HT-29 (cell line): Measurements from ENCODE around the gene CD70. TPM values are rescaled to one million over a fixed set of nuclear protein-coding genes. Genes with fewer than 3 reads are reported as not detected.
A peak's percentile ranks its signal among the peaks of the same experiment; 100 is the strongest.
"Not testable (repeated sequence)": the region's sequence is repeated elsewhere in the genome, so short reads cannot be mapped to it uniquely, and the experiment has no call there.

Experiments used
- DNase-seq: peaks from one replicate; pipeline ENCODE4 v3.0.0-alpha.2; 2015; ENCODE audit warnings: low spot score
- total RNA-seq: library from RNA; depleted of rRNA; stranded (reverse); fragments of >200 nt; shearing (Covaris generic); gene quantifications from 2 replicates; pipeline ENCODE4 v1.2.3, GENCODE V29; 2014

CD70 gene
- total RNA-seq, 1 experiment from 2014 or later = not detected

DNA sequence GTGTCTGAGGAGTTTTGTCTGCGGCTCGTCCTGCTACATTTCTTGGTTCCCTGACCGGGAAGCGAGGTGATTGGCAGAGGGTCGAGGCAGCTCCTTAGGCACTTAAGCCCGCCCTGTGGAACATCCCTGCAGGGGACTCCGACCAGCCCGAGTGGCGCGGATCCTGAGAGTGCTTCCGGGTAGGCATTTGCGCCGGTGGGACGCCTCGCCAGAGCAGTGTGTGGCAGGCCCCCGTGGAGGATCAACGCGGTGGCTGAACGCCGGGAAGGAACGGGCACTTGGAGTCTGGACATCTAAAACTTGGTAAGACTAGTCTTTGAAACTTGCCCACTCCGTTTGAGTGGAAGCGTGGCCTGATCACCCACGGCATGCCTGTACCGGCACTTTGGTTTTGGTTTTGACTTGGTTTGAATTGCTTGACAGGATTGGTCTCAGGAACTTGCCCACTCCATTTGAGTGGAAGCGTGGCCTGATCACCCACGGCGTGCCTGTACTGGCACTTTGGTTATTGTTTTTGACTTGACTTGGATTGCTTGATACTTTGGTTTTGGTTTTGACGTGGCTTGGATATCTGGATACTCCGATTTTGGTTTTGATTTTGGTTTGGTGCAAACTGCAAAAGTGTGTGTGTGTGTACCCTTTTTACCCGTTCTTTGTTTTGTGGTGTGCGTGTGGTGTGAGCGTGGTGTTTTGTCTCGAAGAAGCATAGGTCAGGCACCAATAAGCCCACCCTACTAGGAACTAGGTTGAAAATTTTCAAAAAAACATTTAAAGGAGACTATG lies 6.7 kb upstream of the CD70 start:
- not testable (repeated sequence) for DNase-seq

DNA sequence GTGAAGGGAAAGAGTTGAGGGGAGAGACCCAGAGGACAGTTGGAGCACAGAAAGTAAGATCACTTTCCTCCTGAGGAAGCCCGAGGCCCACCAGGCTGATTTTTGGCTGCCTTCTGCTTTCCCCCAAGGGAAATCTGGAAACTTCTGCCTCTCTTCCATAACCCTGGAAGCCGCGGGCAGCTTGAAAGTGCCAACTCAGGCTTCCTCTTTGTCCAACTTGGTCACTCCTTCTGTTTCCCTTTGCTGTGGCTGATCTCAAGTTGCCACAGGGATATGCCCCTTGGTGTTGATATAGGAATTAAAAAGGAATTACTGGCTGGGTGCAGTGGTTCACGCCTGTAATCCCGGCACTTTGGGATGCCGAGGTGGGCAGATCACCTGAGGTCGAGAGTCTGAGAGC lies 5.7 kb upstream of the CD70 start:
- DNase-seq = no peak

DNA sequence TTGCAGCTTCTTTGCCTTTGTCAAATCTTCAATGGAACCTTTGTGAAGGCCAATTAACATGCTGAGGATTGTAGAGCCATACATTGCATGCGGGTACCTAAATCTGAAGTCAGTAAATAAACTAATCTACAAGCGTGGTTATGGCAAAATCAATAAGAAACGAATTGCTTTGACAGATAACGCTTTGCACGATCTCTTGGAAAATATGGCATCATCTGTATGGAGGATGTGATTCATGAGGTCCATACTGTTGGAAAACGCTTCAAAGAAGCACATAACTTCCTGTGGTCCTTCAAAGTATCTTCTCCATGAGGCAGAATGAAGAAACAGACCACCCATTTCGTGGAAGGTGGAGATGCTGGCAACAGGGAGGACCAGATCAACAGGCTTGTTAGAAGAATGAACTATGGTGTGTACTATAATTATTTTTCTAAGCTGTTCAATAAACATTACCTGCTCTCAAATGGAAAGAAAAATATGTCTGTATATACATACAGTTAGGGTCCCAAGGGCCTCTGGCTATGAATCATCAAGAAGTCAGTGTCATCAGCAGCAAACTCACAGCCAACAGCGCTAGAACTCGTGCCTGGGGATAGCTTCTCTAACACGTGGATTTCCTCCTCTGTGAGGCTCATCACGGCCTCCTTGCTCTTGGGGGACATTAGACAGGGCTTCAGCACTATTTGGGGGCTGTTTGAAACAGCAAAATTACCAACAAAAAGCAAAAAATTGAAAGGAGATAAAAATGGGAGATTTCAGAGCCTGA lies 2.9 kb upstream of the CD70 start:
- DNase-seq = no peak

DNA sequence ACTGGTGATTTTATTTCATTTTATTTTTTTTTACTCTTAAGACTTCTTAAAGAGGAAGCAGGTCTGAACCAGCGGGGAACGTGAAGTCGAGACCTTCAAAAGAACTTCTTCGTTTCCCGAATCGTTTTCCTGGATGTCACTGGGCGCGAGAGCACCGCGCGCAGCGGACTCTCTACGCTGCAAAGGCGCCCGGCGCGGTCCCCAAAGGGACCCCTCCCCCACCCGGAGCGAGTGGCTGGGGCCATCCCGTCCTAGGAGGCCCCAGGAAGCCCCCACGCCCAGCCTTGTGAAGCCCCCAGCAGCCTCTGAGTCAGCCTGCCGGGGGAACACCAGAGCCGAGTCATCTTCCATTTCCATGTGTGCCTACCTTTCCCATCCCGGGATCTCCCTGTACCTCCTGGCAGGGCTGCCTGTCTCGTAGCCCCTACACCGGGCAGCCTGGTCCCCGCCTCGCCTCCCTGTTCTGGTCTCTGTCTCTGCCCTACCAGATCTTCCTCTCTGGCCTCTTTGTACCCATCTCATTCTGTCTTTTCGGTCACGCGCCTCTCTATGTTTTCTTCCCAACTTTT lies 608 bp downstream of the CD70 start:
- DNase-seq = no peak

DNA sequence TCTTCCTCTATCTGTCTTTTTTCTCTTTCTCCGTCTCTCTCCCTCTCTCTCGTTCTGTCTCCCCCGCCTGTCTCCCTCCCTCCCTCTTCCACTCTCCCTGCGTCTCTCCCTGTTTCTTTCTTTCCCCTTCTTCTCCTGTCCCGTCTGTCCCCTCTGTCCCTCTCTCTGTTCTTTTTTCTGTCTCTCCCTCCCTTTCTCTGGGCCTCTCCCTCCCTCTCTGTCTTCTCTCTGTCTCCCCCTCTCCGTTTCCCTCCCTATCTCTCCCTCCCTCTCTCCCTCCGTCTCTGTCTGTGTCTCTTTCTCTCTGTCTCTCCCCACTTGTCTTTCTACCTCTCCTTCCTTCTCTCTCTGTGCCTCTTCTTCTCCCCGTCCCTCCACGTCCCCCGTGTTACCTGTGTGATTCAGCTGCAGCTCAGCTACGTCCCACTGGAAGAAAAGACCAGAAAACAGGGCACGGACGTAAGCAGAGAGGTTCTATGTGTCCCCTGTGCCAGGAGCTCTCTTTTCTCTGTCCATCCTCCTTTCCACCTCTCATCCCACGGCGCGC lies 1.2 kb downstream of the CD70 start:
- no peak for DNase-seq

DNA sequence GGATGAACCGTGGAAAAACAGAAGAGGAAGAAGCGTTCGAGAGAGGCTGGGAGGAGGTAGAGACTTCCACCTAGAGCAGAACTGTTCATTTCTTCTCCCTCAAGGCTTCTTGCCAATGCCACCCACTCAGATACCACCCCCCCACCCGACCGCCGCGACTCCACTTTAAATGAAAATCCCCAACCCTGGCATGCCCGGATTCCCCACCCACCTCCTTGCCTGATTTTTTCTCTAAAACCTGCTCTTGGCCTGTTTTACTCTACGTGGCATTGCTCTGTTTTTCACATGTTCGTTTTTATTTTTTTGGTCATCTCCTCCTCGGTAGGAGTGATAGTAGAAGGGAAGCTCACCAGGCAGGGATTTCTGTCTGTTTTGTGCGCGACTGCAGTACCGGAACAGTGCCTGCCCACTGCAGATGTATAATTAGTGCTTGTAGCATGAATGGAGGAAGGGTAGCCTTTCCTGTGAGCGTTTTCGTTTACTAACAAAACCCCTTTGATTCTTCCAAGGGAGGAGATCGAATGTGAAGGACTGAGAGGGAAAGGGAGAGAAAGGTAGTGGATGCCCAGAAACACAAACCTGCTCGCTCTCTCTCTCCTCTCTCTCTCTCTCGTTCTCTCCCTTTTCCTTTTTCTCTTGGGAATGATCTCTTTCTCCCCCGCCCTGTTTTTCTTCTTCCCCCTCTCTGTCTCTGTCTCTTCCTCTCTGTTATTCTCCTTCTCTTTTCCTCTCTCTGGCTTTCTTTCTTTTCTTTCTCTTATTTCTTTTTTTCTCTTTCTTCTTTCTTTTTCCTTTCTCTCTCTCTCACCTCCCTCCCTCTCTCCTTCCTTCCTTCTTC lies 2.2 kb downstream of the CD70 start:
- no peak for DNase-seq

DNA sequence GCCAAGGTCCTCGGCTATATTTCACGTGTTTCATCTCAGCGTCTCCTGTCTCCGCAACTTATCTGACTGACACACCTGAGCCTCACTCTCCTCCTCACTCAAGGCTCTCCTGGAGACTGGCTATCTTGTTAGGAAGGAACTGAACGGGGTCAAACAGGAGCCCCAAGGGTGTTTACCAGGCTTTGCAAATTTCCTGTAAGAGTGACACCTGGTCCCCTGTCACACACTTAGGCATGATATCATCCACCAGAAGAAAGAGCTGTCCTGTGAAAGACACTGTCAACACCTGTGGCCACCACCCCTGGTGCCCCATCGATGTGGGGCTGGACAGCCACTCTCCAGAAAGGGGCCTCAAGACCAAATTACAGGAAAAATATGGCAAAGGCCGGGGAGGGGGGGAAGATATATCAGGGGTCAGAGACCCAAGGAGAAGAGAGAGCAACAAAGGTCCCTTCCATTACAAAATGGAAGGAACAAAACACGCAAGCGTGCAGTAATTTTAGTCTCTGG lies 2.9 kb downstream of the CD70 start:
- no peak for DNase-seq

DNA sequence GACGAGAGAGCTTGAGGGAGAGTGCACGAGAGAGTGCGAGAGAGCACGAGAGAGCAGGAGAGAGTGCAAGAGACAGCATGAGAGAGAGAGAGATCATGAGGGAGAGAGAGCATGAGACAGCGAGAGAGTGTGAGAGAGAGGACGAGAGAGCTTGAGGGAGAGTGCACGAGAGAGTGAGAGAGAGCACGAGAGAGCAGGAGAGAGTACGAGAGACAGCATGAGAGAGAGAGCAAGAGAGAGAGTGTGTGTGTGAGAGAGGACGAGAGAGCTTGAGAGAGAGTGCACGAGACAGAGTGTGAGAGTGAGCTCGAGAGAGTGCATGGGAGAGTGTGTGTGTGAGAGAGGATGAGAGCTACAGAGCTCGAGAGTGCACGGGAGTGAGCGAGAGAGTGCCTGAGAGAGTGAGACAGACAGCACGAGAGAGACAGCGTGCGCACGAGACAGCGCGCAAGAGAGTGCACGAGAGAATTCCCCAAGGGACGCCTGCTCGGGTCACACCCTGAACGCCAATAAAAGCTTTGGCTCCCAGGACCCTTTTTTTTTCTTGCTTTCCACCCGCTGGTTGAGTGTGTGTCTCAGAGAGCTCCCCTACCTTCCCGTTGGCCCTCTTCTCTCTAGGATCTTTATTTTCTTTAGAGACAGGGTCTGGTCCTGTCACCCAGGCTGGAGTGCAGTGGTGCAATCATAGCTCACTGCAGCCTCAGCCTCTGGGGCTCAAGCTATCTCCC lies 3.7 kb downstream of the CD70 start:
- no peak for DNase-seq

DNA sequence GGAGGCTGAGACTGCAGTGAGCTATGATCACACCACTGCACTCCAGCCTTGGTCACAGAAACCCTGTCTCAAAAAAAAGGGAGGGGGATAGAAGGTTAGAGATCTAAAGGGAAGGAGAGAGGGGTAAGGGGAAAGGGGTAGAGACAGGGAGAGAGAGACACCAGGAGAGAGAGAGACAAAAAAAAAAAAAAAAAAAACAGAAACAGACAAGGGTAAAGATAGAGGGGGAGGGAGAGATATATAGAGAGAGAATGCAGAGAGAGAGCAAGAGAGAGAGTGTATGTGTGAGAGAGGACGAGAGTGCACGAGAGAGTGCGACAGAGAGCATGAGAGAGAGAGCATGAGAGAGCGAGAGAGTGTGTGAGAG lies 4.2 kb downstream of the CD70 start:
- no peak for DNase-seq

DNA sequence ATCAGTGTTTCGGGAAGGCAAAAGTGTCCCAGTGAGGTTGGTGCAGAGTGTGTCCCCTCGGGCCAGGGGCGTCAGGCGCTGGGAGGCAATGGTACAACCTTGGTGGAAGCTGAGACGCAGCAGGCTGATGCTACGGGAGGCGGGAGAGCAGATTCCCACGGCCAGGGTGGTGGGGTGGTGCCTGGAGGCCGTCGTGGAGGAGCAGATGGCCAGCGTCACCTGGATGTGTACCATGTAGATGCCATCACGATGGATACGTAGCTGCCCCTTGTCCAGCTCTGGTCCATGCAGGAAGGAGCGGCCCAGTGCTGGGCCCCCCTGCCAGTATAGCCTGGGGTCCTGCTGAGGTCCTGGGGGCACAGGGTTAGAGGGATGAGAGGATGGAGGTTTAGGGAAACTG lies 4.9 kb downstream of the CD70 start:
- no peak for DNase-seq

DNA sequence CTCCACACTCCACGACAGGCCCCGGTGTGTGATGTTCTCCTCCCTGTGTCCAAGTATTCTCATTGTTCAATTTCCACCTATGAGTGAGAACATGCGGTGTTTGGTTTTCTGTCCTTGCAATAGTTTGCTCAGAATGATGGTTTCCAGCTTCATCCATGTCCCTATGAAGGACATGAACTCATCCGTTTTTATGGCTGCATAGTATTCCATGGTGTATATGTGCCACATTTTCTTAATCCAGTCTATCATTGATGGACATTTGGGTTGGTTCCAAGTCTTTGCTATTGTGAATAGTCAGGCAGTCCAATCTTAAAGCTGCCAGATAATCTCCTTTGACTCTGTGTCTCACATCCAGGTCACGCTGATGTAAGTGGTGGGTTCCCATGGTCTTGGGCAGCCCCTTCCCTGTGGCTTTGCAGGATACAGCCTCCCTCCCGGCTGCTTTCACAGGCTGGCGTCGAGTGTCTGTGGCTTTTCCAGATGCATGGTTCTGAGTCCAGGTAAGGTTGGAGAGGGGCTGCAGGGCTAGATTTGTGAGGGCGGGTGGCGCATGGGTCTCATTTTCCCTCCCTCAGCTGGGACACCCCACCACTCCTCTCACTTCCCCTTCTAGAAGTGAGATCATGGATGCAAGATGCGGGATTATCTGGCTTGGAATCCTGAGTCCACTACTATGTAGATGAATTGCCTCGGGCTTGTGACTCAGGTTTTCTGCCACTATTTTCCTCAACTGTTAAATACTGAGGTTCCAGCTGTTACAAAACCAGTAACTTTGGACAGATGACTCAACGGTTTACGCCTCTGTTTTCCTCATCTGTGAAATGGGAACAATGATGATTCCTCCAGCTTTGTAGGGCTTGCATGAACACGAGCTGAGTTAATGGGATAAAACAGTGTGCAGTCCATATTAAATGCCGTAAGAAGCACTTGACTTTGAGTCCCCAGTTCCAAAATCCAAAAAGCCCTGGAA lies 8.2 kb downstream of the CD70 start:
- not testable (repeated sequence) for DNase-seq

DNA sequence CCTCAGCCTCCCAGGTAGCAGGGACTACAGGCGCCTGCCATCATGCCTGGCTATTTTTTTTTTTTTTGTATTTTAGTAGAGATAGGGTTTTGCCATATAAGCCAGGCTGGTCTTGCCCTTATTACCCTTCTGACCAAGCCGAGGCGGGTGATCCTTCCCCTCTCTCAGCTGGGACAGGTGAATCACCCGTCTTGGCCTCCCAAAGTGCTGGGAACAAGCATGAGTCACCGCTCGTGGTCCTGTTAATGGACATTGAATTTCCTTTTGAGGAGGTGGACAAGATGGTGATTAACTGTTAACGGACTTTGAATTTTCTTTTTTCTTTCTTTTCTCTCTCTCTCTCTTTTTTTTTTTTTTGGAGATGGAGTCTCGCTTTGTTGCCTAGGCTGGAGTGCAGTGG lies 10.6 kb downstream of the CD70 start:
- peak; percentile 7 for DNase-seq

DNA sequence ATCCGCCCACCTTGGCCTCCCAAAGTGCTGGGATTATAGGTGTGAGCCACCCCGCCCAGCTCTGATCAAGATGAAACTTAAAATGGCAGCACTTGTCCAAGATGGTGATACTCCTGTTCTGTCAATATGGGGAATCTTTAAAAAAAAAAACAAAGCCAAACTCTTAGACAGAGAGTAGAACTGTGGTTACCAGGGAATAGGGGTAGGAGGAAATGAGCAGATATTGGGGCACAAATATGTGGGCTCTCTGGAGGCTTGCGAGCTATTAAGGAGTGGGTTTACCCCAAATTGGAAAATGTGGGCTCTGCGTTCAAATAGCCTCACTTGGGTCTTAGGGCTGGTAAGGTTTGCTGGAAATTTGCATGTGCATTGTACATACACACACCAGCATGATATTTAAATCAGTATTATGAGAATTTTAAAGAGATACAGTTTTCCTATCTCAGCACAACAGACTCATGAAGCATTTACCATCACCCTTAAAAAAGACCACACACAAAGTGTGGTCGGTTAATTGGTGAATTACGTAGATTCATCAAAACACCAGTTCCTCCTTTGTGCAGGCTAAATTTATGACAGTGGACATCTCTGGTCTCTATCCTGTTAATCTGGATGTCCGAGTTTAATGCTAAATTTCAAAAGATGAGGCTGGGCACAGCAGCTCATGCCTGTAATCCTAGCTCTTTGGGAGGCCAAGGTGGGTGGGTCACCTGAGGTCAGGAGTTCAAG lies 11.3 kb downstream of the CD70 start:
- no peak for DNase-seq

DNA sequence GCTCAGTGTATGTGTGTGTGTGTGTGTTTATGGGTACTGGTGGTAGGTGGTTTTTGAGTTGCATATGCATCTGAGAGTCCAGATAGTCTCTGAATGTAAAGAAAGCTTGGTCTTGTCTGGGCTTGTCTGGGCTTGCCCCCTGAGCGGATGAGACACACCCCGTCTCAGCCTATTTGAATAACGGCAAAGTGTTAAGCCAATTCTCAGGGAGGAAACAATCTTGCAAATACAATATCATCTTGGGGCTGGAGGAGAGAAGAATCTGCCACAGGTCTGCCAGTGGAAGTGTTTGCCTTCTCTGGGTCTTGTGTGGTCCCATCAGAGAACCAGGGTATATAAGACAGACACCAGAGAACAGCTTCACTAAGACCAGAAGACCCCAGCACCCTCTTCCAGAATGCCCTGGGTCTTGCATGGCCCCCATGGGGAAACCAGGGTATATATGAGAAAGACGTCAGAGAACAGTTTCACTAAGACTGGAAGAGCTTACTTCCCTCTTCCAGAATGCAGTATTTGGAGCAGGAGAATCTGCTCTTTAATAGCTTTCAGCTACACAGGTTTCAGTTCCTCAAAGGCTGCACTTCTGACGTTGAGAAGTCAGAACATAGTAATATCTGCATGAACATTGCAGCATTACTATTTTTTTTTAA lies 13.3 kb downstream of the CD70 start:
- DNase-seq = no peak

DNA sequence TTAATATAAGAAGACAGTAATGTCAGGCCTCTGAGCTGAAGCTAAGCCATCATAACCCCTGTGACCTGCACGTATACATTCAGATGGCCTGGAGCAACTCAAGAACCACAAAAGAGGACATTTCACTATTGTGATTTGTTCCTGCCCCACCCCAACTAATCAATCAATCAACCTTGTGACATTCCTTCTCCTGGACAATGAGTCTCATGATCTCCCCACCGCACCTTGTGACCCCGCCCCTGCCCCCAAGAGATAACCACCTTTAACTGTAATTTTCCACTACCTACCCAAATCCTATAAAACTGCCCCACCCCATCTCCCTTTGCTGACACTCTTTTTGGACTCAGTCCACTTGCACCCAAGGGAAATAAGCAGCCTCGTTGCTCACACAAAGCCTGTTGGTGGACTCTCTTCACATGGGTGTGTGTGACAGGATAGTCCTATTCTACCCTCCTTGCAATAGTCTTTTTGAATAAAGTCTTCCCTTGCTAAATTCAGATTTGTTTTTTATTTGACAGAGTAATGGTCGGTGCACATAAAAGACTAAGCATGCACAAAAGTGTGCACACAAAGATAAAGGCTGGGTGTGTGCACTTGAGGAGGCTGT lies 14.0 kb downstream of the CD70 start:
- no peak for DNase-seq

DNA sequence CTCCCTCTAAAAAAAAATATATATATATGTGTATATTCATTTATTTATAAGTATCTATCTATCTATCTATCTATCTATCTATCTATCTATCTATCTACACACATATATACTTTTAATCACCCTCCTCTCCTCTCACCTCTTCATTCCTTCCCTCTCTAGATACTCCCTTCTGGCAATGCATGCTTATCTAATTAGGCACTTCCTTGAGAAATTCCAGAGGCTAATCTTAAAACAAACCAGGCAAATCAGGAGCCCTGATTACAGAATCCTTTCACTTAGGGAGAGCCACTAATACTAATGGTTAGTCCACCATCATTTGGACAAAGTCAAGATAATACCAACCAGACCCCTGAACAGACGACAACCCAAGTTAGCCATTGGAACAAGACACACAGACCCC lies 17.6 kb downstream of the CD70 start:
- no peak for DNase-seq

DNA sequence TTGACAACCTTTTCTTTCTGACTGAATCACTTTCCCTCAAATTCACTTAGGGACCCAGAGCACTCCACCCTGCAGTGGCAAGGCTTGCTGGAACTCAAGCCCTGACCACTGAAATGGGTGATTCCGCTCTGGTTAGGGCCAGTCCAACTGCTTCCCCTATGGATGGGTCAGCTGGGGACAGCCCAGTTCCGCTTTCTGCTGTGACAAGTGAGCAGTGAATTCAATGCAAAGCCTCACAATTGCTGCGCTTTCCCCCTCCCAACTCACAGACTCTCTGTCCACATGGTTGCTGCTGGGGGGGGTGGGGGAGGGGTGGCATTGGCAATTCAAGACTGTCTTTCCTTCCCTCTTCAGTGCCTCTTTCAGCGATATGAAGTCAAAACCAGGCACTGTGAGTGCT lies 18.7 kb downstream of the CD70 start:
- DNase-seq = no peak

DNA sequence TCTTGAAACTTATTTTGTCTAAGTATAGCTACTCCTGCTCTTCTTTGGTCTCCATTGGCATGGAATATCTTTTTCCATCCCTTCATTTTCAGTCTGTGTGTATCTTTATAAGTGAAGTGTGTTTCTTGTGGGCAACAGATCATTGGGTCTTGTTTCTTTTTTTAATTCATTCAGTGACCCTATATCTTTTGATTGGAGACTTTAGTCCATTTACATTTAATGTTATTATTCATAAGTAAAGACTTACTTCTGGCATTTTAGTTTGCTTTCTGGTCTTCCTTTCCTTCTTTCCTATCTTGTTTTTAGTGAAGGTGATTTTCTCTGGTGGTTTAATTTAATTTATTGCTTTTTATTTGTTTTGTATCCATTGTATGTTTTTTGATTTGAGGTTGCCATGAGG lies 19.8 kb downstream of the CD70 start:
- no peak for DNase-seq
